ENCODE data around the gene NDUFS7. TPM values are rescaled to one million over a fixed set of nuclear protein-coding genes. Genes with fewer than 3 reads are reported as not detected.
A peak's percentile ranks its signal among the peaks of the same experiment; 100 is the strongest.

The NDUFS7 gene
- total and polyA plus RNA-seq, 12 donors = 4.7 to 286 (median 148) TPM

DNA sequence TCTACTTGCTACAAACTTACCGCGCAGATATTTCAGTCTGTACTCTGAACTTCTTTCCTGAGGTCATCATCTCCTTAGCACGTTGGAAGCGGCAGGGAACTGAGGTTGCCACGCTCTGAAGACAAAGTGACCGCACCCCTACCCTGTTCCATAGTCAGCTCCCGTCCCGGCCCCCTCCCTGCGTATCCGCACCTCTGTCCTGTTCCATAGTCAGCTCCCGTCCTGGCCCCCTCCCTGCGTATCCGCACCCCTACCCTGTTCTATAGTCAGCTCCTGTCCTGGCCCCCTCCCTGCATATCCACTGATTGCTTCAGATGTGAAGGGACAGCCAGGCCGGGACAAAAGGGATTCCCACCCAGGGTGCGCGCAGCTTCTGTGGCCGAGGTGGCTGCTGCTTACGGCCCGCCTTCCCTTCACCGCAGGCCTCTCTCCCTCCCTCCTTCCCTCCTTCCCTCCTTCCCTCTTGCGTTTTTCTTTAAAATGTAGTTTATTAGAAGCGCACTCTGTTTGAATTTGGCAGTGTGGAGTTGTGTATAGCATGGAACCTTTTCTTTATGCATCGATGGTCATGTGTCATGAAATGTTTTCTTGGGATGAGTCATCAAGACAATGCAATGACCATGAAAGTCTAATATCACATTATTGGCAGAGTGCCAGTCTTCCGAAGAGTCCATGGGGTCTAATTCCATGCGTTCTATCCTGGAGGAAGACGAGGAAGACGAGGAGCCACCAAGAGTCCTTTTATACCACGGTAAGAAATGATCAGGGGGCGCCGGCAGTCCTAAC is 21.9 kb upstream of the NDUFS7 start:
- TF ChIP-seq POLR2A (IDR thresholded peaks at IDR 0.05) = no peak
- TF ChIP-seq, protein P1, sequence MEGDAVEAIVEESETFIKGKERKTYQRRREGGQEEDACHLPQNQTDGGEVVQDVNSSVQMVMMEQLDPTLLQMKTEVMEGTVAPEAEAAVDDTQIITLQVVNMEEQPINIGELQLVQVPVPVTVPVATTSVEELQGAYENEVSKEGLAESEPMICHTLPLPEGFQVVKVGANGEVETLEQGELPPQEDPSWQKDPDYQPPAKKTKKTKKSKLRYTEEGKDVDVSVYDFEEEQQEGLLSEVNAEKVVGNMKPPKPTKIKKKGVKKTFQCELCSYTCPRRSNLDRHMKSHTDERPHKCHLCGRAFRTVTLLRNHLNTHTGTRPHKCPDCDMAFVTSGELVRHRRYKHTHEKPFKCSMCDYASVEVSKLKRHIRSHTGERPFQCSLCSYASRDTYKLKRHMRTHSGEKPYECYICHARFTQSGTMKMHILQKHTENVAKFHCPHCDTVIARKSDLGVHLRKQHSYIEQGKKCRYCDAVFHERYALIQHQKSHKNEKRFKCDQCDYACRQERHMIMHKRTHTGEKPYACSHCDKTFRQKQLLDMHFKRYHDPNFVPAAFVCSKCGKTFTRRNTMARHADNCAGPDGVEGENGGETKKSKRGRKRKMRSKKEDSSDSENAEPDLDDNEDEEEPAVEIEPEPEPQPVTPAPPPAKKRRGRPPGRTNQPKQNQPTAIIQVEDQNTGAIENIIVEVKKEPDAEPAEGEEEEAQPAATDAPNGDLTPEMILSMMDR (IDR thresholded peaks at IDR 0.05) = no peak
- Histone ChIP-seq H3K36me3 (replicated peaks in 1 of 2) (peaks cover 0 to 68% of the 10 kb centered on the region in 2 donors), H3K27ac (peak overlapping the region in 2 of 5 donors; percentile 22 to 62), H3K27me3 (no peaks in the 10 kb centered on the region), H3K4me3 (no peak overlapping the region), H3K9me3 (replicated peaks in 1 of 3) (no peaks in the 10 kb centered on the region), H3K4me1 (replicated peaks in 1 of 2) (peaks cover 11 to 25% of the 10 kb centered on the region in 2 donors)
- WGBS, 4 donors = 70 to 77% (median 74%) methylated on average over 30 of the region's 30 CpGs
- intact Hi-C loops (cut with DNase I) = no loop called here
- DNase-seq = no peak

DNA sequence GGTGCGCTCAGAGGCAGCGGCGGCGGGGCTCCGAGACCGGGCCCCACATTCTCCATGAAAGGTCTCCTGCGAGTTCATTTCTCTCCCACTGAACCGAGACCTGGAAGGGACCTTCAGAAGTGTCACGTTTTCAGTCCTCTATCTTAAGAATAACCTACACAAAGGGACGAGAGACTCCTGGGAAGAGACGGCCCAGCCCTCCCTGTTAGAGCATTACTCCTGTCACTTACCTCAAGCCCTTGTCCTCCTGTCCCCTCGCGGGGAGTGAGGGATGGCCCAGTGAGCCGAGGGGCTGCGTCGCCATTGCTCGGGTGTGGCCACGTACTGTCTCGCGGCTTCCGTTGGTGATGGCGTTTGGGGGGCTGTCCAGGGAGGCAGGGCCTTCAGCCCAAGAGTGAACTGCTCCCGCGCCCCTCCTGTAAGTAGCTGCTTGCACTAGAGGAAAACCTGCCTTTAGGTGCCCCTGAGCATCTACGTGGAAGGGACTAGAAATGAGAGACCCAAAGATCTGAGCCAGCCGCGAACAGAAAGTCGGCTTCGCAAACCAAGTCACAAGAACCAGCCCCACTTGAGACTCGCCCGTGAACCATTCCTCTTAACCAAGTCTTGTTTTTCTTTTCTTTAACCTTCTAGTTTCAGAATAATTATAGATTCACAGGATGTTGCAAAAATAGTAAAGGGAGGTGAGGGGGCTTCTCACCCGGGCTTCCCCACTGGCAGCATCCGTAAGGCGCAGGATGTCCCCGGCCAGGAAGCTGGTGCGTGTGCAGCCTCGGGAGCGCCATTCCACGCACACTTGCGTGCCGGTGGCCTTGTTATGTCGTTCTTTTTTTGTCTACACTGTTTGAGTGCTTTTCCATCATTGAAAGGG is 21.1 kb upstream of the NDUFS7 start:
- 83 to 89% (median 86%) methylated on average over 37 to 42 of the region's 42 CpGs for WGBS, 4 donors
- Histone ChIP-seq H3K27ac (no peak overlapping the region), H3K27me3 (no peaks in the 10 kb centered on the region), H3K36me3 (replicated peaks in 1 of 2) (peaks cover 0 to 70% of the 10 kb centered on the region in 2 donors), H3K4me3 (no peak overlapping the region), H3K9me3 (replicated peaks in 1 of 3) (no peaks in the 10 kb centered on the region), H3K4me1 (replicated peaks in 1 of 2) (peaks cover 10 to 20% of the 10 kb centered on the region in 2 donors)
- intact Hi-C loops (cut with DNase I) = no loop called here
- no peak for DNase-seq
- TF ChIP-seq, protein P1 (IDR thresholded peaks at IDR 0.05) = no peak
- no peak for TF ChIP-seq POLR2A (IDR thresholded peaks at IDR 0.05)

DNA sequence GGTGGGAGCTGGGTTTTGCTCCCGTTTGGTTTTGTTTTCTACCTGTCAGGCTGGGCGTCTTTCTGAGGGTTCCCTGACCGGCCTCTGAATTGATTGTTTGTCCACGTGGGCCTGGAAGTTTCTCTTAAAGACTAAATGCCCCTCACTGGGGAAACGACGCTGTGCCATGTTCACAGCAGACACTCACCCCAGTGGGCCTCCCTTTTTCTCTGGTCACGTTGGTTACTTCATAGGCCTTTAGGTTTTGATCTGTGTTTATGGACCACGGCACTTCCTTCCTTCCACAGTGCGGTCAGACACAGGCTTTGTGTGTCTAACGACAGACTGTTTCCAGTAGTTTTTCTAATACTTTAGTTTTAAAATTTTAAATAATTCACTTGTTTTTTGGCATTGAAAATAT is 20.1 kb upstream of the NDUFS7 start:
- Histone ChIP-seq H3K36me3 (replicated peaks in 1 of 2) (peaks cover 0 to 67% of the 10 kb centered on the region in 2 donors), H3K27ac (no peak overlapping the region), H3K4me1 (replicated peaks in 1 of 2) (peaks cover 10 to 20% of the 10 kb centered on the region in 2 donors), H3K4me3 (no peak overlapping the region), H3K9me3 (replicated peaks in 1 of 3) (no peaks in the 10 kb centered on the region), H3K27me3 (no peaks in the 10 kb centered on the region)
- 79 to 84% (median 80%) methylated on average over 9 to 10 of the region's 10 CpGs for WGBS, 4 donors
- TF ChIP-seq POLR2A (IDR thresholded peaks at IDR 0.05) = no peak
- TF ChIP-seq, protein P1 (IDR thresholded peaks at IDR 0.05) = no peak
- no peak for DNase-seq
- intact Hi-C loops (cut with DNase I) = no loop called here

DNA sequence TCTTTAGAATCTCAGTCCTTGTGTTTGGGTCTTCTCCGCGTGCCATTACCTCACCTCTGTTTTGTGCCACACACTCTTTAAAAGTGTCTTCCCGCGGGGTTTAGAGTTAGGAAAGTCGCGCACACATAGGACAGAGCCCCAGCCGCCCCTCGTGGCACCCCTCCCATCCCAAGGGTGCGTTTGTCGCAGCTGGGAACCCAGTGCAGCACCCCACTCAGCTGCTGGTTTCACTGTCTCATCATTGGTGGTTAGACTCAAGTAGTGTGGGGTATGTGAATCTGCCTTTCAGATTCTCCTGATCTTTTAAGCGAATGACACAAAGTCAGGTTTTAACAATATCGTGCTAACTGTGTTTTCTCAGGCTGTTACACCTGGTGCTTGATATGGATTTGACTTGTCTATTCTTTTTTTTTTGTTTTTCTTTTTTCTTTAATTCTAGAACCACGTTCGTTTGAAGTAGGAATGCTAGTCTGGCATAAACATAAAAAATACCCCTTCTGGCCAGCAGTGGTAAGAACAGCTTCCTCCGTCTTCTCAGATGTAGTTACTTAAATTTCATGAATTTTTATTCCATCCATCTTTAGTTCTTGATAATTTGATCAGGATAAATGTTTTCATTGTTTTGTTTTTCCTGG is 19.5 kb upstream of the NDUFS7 start:
- Histone ChIP-seq H3K36me3 (replicated peaks in 1 of 2) (peaks cover 0 to 65% of the 10 kb centered on the region in 2 donors), H3K4me1 (replicated peaks in 1 of 2) (peaks cover 10 to 20% of the 10 kb centered on the region in 2 donors), H3K9me3 (replicated peaks in 1 of 3) (no peaks in the 10 kb centered on the region), H3K4me3 (no peak overlapping the region), H3K27ac (no peak overlapping the region), H3K27me3 (no peaks in the 10 kb centered on the region)
- DNase-seq = no peak
- TF ChIP-seq, protein P1 (IDR thresholded peaks at IDR 0.05) = peak in 1 of 6 experiments; percentile 16
- TF ChIP-seq POLR2A (IDR thresholded peaks at IDR 0.05) = no peak
- intact Hi-C loops (cut with DNase I) = no loop called here
- 75 to 85% (median 84%) methylated on average over 15 of the region's 15 CpGs for WGBS, 4 donors
